ENCODE results near the gene ME3.

Gene ME3

DNA sequence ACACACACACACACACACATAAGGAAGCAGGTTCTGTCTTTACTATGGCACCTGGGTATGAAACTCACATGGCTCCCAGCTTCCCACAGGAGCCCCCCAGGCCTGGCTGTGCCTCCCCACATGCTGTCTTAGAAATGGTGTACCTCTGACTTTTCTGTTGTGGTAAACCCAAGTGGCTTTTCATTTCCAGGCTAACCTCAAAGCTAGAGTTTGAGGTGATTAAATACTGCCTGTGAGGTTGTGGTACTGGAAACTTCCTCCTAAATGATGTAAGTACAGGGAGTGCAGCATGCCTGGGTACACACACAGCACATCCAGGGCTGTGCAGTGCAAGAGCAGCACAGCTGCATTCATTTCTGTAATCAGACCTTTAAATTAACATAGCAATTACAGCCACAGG lies 34.4 kb downstream of the ME3 start:
- Histone ChIP-seq H3K27me3 (ENCODE audit: control insufficient read depth in 1 of 2, insufficient read depth in 2 of 2, low read length in 2 of 2) (no peaks in the 10 kb centered on the region), H3K36me3 (ENCODE audit: control insufficient read depth in 2 of 2, insufficient read depth in 2 of 2, low read length in 2 of 2) (peaks cover 0 to 2% of the 10 kb centered on the region in 2 donors), H3K9ac (ENCODE audit: low read length in 2 of 2) (no peak overlapping the region), H3K4me3 (ENCODE audit: low read length in 2 of 2) (no peak overlapping the region), H3K9me3 (ENCODE audit: control insufficient read depth in 2 of 2, low read length in 2 of 2) (no peaks in the 10 kb centered on the region), H3K27ac (ENCODE audit: low read length) (no peak overlapping the region), H3K4me1 (ENCODE audit: control insufficient read depth, insufficient read depth, low read length) (peaks cover 3% of the 10 kb centered on the region)

DNA sequence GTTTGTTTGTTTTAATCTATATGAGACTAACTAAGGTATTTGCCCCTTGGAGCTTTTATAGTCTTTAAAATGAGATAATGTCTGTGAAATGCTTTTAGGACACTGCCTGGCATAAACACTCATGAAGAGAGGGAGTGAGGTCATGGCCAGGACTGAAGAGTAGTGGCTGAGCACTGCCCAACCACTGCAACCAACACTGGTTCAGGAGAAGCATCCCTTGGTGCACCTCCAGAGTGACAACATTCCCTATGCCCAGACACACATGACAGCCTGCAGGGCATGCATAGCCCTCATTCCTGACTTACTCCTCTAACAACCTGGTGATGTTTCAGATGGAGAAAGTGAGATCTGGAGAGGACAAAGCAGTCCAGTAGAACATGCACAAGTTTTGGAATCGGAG lies 36.1 kb downstream of the ME3 start:
- H3K4me1 ChIP-seq (ENCODE audit: control insufficient read depth, insufficient read depth, low read length): peaks cover 8% of the 10 kb centered on the region
- no peak overlapping the region for H3K4me3 ChIP-seq (ENCODE audit: low read length in 2 of 2)
- H3K9me3 ChIP-seq (ENCODE audit: control insufficient read depth in 2 of 2, low read length in 2 of 2): no peaks in the 10 kb centered on the region
- H3K9ac ChIP-seq (ENCODE audit: low read length in 2 of 2): no peak overlapping the region
- no peaks in the 10 kb centered on the region for H3K27me3 ChIP-seq (ENCODE audit: control insufficient read depth in 1 of 2, insufficient read depth in 2 of 2, low read length in 2 of 2)
- H3K27ac ChIP-seq (ENCODE audit: low read length): no peak overlapping the region
- peaks cover 0 to 2% of the 10 kb centered on the region in 2 donors for H3K36me3 ChIP-seq (ENCODE audit: control insufficient read depth in 2 of 2, insufficient read depth in 2 of 2, low read length in 2 of 2)

DNA sequence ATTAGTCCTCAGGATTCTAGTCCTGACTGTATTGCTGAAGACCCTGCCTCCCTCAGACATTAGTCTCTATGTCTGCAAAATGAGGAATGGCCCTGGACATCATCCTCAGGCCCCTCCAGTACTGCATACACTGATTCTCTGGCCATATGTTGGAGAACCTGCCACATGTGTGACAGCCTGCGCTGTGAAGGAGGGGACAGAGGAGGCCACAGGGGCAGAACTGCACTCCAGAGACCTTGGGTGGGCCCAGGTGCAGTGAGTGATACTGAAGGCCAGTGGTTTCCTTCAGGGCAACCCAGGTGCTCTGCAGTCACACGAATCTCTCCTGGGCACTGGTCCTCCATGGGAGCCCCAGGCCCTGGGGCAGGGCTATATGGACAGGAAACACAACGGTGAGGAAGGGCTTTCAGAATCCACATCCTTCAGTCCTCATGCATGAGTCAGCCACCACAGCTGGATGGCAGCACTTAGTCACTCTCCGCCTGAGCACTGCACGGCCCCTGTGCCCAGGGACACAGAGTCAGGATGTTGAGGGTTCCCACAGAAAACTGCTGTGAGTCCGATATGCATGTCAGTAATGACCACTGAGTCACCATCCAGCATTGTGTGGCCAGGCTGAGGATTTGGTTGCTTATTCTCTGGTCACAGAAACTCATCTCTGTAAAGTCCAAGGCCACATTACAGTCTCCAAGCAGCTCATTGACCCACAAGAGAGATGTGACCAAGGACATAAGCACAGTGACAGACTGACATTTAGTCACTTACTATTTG lies 39.7 kb downstream of the ME3 start:
- H3K4me3 ChIP-seq (ENCODE audit: low read length in 2 of 2): no peak overlapping the region
- H3K9ac ChIP-seq (ENCODE audit: low read length in 2 of 2): peak overlapping the region in 1 of 2 donors; percentile 36
- peaks cover 0 to 2% of the 10 kb centered on the region in 2 donors for H3K36me3 ChIP-seq (ENCODE audit: control insufficient read depth in 2 of 2, insufficient read depth in 2 of 2, low read length in 2 of 2)
- H3K9me3 ChIP-seq (ENCODE audit: control insufficient read depth in 2 of 2, low read length in 2 of 2): no peaks in the 10 kb centered on the region
- H3K27ac ChIP-seq (ENCODE audit: low read length): no peak overlapping the region
- peaks cover 44% of the 10 kb centered on the region for H3K4me1 ChIP-seq (ENCODE audit: control insufficient read depth, insufficient read depth, low read length)
- H3K27me3 ChIP-seq (ENCODE audit: control insufficient read depth in 1 of 2, insufficient read depth in 2 of 2, low read length in 2 of 2): no peaks in the 10 kb centered on the region

DNA sequence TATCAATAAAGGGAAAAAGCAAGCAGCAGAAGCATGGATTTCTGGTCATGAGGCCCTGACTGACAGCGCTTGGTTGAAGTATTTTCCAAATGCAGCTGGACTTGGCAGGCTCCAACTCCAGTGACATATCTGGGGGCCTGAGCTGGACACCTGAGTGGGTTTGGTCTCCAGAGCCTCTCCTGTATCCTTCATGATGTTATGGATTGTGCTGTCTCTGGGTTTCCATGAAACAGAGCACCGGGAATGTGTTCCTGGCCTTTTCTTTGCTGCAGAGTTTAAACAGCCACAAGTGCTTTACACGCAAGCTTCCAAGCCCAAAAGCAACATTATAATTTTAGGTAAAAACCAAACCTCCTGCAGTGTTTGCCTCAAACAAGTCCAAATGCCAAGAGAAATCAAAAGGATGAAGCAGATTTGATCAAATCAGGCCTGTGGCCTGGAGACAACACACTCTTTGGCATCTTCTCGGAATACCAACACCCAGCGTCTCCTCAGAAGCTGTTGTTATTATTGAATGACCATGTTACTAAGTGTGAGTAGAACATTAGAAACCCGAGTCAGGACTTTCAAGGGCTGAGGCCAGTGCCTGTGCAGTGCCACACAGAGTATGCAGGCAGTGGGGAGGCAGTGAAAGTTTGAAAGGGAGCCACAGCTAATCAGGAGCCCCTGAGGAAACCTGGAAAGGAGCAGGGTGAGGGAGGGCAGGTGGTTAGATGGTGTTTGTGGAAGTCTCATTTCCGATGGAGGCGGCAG lies 42.0 kb downstream of the ME3 start:
- H3K4me1 ChIP-seq (ENCODE audit: control insufficient read depth, insufficient read depth, low read length): peaks cover 54% of the 10 kb centered on the region
- no peaks in the 10 kb centered on the region for H3K27me3 ChIP-seq (ENCODE audit: control insufficient read depth in 1 of 2, insufficient read depth in 2 of 2, low read length in 2 of 2)
- H3K36me3 ChIP-seq (ENCODE audit: control insufficient read depth in 2 of 2, insufficient read depth in 2 of 2, low read length in 2 of 2): peaks cover 0 to 2% of the 10 kb centered on the region in 2 donors
- peak overlapping the region in 1 of 2 donors; percentile 22 for H3K4me3 ChIP-seq (ENCODE audit: low read length in 2 of 2)
- H3K27ac ChIP-seq (ENCODE audit: low read length): peak overlapping the region; percentile 77
- peak overlapping the region in 1 of 2 donors; percentile 47 for H3K9ac ChIP-seq (ENCODE audit: low read length in 2 of 2)
- H3K9me3 ChIP-seq (ENCODE audit: control insufficient read depth in 2 of 2, low read length in 2 of 2): no peaks in the 10 kb centered on the region

DNA sequence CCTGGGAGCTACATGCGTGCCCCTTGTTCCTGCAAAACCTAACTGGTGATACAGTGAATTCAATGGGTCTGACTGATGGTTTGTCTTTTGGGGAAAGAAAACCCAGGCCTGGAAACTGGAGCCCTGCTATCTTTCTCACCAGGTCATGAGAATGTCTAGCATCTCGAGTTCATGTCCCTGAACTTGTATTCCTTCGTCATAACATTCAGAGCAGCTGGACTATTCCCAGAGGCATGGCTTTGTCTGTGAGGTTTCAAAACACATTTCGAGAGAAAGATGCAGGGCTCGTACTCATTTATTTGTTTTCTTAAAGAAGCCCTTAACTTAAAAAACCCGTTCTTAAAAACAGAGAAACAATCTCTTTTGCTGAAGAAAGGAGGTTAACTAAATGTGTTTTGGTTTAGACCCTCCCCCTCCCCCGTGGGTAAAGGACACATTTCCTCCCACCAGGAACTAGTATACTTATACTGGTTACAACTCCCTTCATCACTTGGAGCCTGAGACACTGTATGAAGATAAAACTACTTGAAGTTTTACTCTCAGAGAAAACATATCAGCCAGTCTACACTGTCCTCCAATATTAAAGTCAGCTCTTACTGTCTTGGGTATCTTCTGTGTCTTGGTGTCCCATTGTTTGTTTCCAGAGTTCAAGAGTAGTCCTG lies 43.2 kb downstream of the ME3 start:
- Histone ChIP-seq H3K27me3 (ENCODE audit: control insufficient read depth in 1 of 2, insufficient read depth in 2 of 2, low read length in 2 of 2) (no peaks in the 10 kb centered on the region), H3K4me1 (ENCODE audit: control insufficient read depth, insufficient read depth, low read length) (peaks cover 54% of the 10 kb centered on the region), H3K9me3 (ENCODE audit: control insufficient read depth in 2 of 2, low read length in 2 of 2) (no peaks in the 10 kb centered on the region), H3K27ac (ENCODE audit: low read length) (peak overlapping the region; percentile 77), H3K4me3 (ENCODE audit: low read length in 2 of 2) (peak overlapping the region in 1 of 2 donors; percentile 29), H3K36me3 (ENCODE audit: control insufficient read depth in 2 of 2, insufficient read depth in 2 of 2, low read length in 2 of 2) (no peaks in the 10 kb centered on the region), H3K9ac (ENCODE audit: low read length in 2 of 2) (peak overlapping the region; percentile 5 to 19)

DNA sequence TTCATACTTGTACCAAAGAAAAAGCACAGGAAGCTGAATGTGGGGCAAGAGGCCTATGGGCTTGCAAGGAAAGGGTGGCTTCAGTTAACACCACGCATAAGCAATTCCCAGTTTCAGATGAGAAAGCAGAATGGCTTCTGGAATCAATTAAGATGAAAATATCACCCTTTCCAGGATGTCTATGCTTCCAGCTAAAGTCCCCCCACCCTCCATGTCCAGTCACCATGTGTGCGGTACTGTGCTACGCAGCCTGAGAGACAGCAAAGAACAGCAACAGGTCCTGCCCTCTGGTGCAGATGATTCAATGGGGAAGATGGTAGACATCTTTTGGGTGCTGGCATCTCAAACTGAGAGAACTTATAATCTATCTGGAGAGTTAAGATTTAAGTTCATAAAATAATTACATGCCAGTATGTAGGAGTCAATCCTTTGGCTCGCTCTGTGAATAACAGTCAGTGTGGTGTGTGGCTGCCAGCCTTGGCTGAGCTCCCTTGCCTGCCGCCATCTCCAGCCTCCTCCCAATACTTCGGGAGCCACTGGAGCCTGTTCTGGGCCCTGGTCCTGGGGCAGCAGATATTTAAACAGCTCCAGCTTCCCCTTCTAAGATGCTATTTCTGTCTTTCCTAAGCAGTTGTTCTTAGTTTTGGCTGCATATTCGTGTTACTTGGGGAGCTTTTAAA lies 44.5 kb downstream of the ME3 start:
- Histone ChIP-seq H3K9ac (ENCODE audit: low read length in 2 of 2) (peak overlapping the region; percentile 14), H3K9me3 (ENCODE audit: control insufficient read depth in 2 of 2, low read length in 2 of 2) (no peaks in the 10 kb centered on the region), H3K27ac (ENCODE audit: low read length) (peak overlapping the region; percentile 77), H3K4me1 (ENCODE audit: control insufficient read depth, insufficient read depth, low read length) (peaks cover 61% of the 10 kb centered on the region), H3K4me3 (ENCODE audit: low read length in 2 of 2) (peak overlapping the region in 1 of 2 donors; percentile 8), H3K27me3 (ENCODE audit: control insufficient read depth in 1 of 2, insufficient read depth in 2 of 2, low read length in 2 of 2) (no peaks in the 10 kb centered on the region), H3K36me3 (ENCODE audit: control insufficient read depth in 2 of 2, insufficient read depth in 2 of 2, low read length in 2 of 2) (no peaks in the 10 kb centered on the region)

DNA sequence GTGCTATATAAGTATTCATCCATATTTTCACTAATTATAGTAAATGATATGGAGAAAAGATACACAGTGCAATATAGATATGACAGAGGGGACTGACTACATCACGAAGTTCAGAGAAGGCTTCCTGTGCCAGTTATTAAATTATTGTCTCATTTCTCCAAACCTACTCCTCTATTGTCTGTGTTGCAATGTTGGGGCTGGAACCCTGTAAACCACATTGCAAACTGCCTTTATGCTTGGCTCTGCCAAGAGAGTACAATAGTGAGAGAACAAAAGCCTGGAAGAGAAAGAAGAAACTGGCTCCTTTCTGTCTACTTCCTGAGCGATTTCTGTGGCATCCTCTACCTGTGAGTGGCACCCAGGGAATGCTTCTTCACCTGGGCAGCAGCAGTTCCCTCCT lies 46.4 kb downstream of the ME3 start:
- no peak overlapping the region for H3K4me3 ChIP-seq (ENCODE audit: low read length in 2 of 2)
- H3K27ac ChIP-seq (ENCODE audit: low read length): peak overlapping the region; percentile 24
- H3K4me1 ChIP-seq (ENCODE audit: control insufficient read depth, insufficient read depth, low read length): peaks cover 52% of the 10 kb centered on the region
- no peaks in the 10 kb centered on the region for H3K9me3 ChIP-seq (ENCODE audit: control insufficient read depth in 2 of 2, low read length in 2 of 2)
- H3K9ac ChIP-seq (ENCODE audit: low read length in 2 of 2): no peak overlapping the region
- no peaks in the 10 kb centered on the region for H3K36me3 ChIP-seq (ENCODE audit: control insufficient read depth in 2 of 2, insufficient read depth in 2 of 2, low read length in 2 of 2)
- no peaks in the 10 kb centered on the region for H3K27me3 ChIP-seq (ENCODE audit: control insufficient read depth in 1 of 2, insufficient read depth in 2 of 2, low read length in 2 of 2)

DNA sequence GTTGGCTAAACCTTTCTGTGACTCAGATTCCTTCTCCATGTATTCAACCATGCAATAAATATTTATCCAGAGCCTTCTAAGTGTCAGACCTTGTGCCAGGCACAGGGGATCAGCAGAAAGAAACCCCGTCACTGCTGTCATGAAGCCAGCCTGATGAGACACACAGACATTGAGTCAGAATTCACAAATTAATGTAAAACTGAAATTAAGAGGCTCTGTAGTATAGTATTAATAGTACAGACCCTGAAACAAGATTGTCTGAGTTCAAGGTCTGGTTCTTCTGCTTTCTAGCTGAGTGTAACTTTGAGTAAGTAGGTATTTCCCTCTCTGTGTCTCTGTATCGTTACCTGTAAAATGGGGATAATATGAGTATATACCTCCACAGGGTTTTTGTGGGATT lies 46.9 kb downstream of the ME3 start:
- Histone ChIP-seq H3K4me3 (ENCODE audit: low read length in 2 of 2) (no peak overlapping the region), H3K4me1 (ENCODE audit: control insufficient read depth, insufficient read depth, low read length) (peaks cover 48% of the 10 kb centered on the region), H3K9ac (ENCODE audit: low read length in 2 of 2) (no peak overlapping the region), H3K9me3 (ENCODE audit: control insufficient read depth in 2 of 2, low read length in 2 of 2) (no peaks in the 10 kb centered on the region), H3K27ac (ENCODE audit: low read length) (peak overlapping the region; percentile 24), H3K27me3 (ENCODE audit: control insufficient read depth in 1 of 2, insufficient read depth in 2 of 2, low read length in 2 of 2) (no peaks in the 10 kb centered on the region), H3K36me3 (ENCODE audit: control insufficient read depth in 2 of 2, insufficient read depth in 2 of 2, low read length in 2 of 2) (no peaks in the 10 kb centered on the region)

DNA sequence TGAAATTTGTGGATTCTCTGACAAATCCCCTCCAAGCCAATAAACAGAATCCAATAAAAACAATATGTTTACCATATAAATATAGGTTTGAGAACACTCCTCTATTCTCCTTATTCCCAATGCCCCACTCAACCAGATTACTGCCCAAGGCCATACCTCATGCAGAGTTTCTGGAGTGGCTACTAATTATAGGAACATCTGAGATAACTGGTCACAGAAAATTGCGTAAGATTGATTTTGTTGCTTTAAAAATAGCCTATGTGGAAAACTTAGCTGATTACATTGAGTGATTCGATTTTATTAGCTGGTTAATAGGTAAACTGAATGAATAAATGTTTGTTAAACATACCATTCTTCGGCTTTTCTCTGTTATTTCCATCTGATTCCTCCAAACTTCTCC lies 48.0 kb downstream of the ME3 start:
- H3K27ac ChIP-seq (ENCODE audit: low read length): no peak overlapping the region
- no peaks in the 10 kb centered on the region for H3K9me3 ChIP-seq (ENCODE audit: control insufficient read depth in 2 of 2, low read length in 2 of 2)
- H3K4me1 ChIP-seq (ENCODE audit: control insufficient read depth, insufficient read depth, low read length): peaks cover 37% of the 10 kb centered on the region
- no peaks in the 10 kb centered on the region for H3K36me3 ChIP-seq (ENCODE audit: control insufficient read depth in 2 of 2, insufficient read depth in 2 of 2, low read length in 2 of 2)
- no peak overlapping the region for H3K9ac ChIP-seq (ENCODE audit: low read length in 2 of 2)
- H3K4me3 ChIP-seq (ENCODE audit: low read length in 2 of 2): no peak overlapping the region
- no peaks in the 10 kb centered on the region for H3K27me3 ChIP-seq (ENCODE audit: control insufficient read depth in 1 of 2, insufficient read depth in 2 of 2, low read length in 2 of 2)

DNA sequence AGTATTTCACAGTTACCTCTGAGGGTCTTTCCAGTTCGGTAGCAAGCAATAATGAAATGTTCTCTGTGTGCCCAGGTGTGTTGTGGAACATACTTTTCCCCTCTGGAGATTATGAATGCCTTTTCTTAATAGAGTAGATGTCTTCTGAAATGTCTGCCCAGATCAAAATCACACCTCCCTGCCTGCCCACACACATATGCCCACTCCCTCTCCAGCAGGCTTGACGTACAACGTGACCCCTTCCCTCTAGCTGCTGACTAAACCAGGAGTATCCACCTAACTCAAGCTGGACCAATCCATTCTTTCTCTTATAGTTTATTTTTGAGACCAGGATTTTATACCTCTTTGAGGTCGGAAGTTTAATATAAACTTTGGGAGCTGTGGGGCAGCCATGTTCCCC lies 48.7 kb downstream of the ME3 start:
- Histone ChIP-seq H3K36me3 (ENCODE audit: control insufficient read depth in 2 of 2, insufficient read depth in 2 of 2, low read length in 2 of 2) (no peaks in the 10 kb centered on the region), H3K9me3 (ENCODE audit: control insufficient read depth in 2 of 2, low read length in 2 of 2) (no peaks in the 10 kb centered on the region), H3K27me3 (ENCODE audit: control insufficient read depth in 1 of 2, insufficient read depth in 2 of 2, low read length in 2 of 2) (no peaks in the 10 kb centered on the region), H3K27ac (ENCODE audit: low read length) (no peak overlapping the region), H3K9ac (ENCODE audit: low read length in 2 of 2) (no peak overlapping the region), H3K4me3 (ENCODE audit: low read length in 2 of 2) (no peak overlapping the region), H3K4me1 (ENCODE audit: control insufficient read depth, insufficient read depth, low read length) (peaks cover 30% of the 10 kb centered on the region)

All from stomach smooth muscle (tissue), 2 donors.